Body of pancreas (tissue), 4 donors: ENCODE measurements around the gene DCHS2.

Experiments
- POLR2A ChIP-seq, 3 donors: fragments of 450-650 bp; IDR thresholded peaks; one replicate each; pipeline ENCODE4 v1.6.1; 2016; ENCODE audit warnings: antibody characterized with exemption in 3 of 3, mild to moderate bottlenecking in 2 of 3
- TF ChIP-seq, protein P1 (sequence below), 7 experiments: fragments of 450-650 bp in 4 of 7; fragments of 200-600 bp in 3 of 7; sonication (generic) in 3 of 7; IDR thresholded peaks; one replicate each; pipeline ENCODE4 v1.5.1; 2016 to 2019; ENCODE audit warnings: antibody characterized with exemption in 7 of 7

DNA sequence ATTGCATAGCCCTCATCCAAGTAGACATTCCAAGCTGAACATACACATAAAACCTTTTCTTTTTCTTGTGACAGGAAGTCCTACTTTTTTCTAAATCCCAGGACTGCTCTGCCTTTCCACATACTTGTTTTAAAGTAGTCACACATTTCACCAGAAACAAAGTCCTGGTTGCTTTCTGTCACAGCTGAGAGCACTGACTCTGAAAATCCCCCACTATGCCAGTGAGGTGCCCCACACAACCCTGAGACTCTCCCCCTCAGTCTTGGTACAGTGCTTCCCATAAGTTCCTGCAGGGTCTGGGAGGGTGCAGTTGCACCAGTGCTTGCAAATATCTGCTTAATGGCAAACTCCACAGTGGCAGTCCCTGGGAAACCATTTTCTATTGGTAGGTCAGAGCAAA lies 84.2 kb downstream of the DCHS2 start:
- TF ChIP-seq POLR2A (IDR thresholded peaks at IDR 0.05) = no peak
- TF ChIP-seq, protein P1, sequence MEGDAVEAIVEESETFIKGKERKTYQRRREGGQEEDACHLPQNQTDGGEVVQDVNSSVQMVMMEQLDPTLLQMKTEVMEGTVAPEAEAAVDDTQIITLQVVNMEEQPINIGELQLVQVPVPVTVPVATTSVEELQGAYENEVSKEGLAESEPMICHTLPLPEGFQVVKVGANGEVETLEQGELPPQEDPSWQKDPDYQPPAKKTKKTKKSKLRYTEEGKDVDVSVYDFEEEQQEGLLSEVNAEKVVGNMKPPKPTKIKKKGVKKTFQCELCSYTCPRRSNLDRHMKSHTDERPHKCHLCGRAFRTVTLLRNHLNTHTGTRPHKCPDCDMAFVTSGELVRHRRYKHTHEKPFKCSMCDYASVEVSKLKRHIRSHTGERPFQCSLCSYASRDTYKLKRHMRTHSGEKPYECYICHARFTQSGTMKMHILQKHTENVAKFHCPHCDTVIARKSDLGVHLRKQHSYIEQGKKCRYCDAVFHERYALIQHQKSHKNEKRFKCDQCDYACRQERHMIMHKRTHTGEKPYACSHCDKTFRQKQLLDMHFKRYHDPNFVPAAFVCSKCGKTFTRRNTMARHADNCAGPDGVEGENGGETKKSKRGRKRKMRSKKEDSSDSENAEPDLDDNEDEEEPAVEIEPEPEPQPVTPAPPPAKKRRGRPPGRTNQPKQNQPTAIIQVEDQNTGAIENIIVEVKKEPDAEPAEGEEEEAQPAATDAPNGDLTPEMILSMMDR (IDR thresholded peaks at IDR 0.05) = no peak
